Right renal cortex interstitium (tissue), 3 donors: ENCODE measurements around the gene TUNAR. TPM values are rescaled to one million over a fixed set of nuclear protein-coding genes. Genes with fewer than 3 reads are reported as not detected.

ENCODE experiments used
- DNase-seq, 3 donors: peaks; one replicate each; pipeline ENCODE4 v3.0.0-alpha.2; 2013; ENCODE audit warnings: low read depth in 3 of 3, low spot score in 2 of 3
- polyA plus RNA-seq, 3 donors: library from polyadenylated mRNA; unstranded; fragments of 120-200 nt; gene quantifications; one replicate each; pipeline ENCODE4 v1.2.1, GENCODE V29; 2013; ENCODE audit not compliant: insufficient read length in 3 of 3

Gene TUNAR
- polyA plus RNA-seq, 3 donors, result 0.24 to 1.4 (median 0.37) TPM

- no peak for DNase-seq
These were observed 5.1 kb upstream of the TUNAR start for GRCh38 chr14:95871531-95871930.

GRCh38 chr14:95872777-95873176, 3.9 kb upstream of the TUNAR start:
- DNase-seq, result no peak

GRCh38 chr14:95875831-95876760, 536 bp upstream of the TUNAR start:
- DNase-seq, result no peak

GRCh38 chr14:95877633-95878032, 1.0 kb downstream of the TUNAR start:
- DNase-seq, result no peak

- no peak for DNase-seq
These were observed 7.7 kb downstream of the TUNAR start for GRCh38 chr14:95884377-95884776.

GRCh38 chr14:95885278-95885677, 8.6 kb downstream of the TUNAR start:
- no peak for DNase-seq

- no peak for DNase-seq
These were observed 9.2 kb downstream of the TUNAR start for GRCh38 chr14:95885866-95886265.

GRCh38 chr14:95886366-95887056, 9.9 kb downstream of the TUNAR start:
- no peak for DNase-seq

- DNase-seq, result no peak
These were observed 10.7 kb downstream of the TUNAR start for GRCh38 chr14:95887351-95887750.

GRCh38 chr14:95889236-95889979, 12.8 kb downstream of the TUNAR start:
- DNase-seq, result no peak

GRCh38 chr14:95891742-95892141, 15.1 kb downstream of the TUNAR start:
- DNase-seq, result no peak

GRCh38 chr14:95892142-95892541, 15.5 kb downstream of the TUNAR start:
- DNase-seq, result no peak

- no peak for DNase-seq
These were observed 19.1 kb downstream of the TUNAR start for GRCh38 chr14:95895720-95896119.

- no peak for DNase-seq
These were observed 20.0 kb downstream of the TUNAR start for GRCh38 chr14:95896498-95897135.

- no peak for DNase-seq
These were observed 20.6 kb downstream of the TUNAR start for GRCh38 chr14:95897280-95897679.

- DNase-seq, result no peak
These were observed 24.4 kb downstream of the TUNAR start for GRCh38 chr14:95901054-95901453.

- DNase-seq, result no peak
These were observed 25.7 kb downstream of the TUNAR start for GRCh38 chr14:95902273-95902826.

- DNase-seq, result no peak
These were observed 26.5 kb downstream of the TUNAR start for GRCh38 chr14:95903165-95903564.

- DNase-seq, result no peak
These were observed 27.0 kb downstream of the TUNAR start for GRCh38 chr14:95903616-95904107.

GRCh38 chr14:95906591-95906990, 30.0 kb downstream of the TUNAR start:
- no peak for DNase-seq
